ENCODE results near the gene ADAMTS17. TPM values are rescaled to one million over a fixed set of nuclear protein-coding genes. Genes with fewer than 3 reads are reported as not detected.

The ADAMTS17 gene
- polyA plus RNA-seq, 1 donor, result 4.0 TPM

- DNase-seq (ENCODE audit: low read depth), result no peak
Observed at GRCh38 chr15:100278596-100279380, 63.0 kb downstream of the ADAMTS17 start.

GRCh38 chr15:100277087-100277855, 64.5 kb downstream of the ADAMTS17 start:
- DNase-seq (ENCODE audit: low read depth), result no peak

GRCh38 chr15:100276506-100276905, 65.3 kb downstream of the ADAMTS17 start:
- DNase-seq (ENCODE audit: low read depth), result no peak

GRCh38 chr15:100275641-100276040, 66.1 kb downstream of the ADAMTS17 start:
- DNase-seq (ENCODE audit: low read depth), result no peak

- no peak for DNase-seq (ENCODE audit: low read depth)
Observed at GRCh38 chr15:100269831-100270230, 71.9 kb downstream of the ADAMTS17 start.

GRCh38 chr15:100266166-100266565, 75.6 kb downstream of the ADAMTS17 start:
- DNase-seq (ENCODE audit: low read depth), result no peak

GRCh38 chr15:100265641-100266035, 76.1 kb downstream of the ADAMTS17 start:
- DNase-seq (ENCODE audit: low read depth), result no peak

- no peak for DNase-seq (ENCODE audit: low read depth)
Observed at GRCh38 chr15:100264994-100265640, 76.7 kb downstream of the ADAMTS17 start.

GRCh38 chr15:100263721-100264455, 77.9 kb downstream of the ADAMTS17 start:
- no peak for DNase-seq (ENCODE audit: low read depth)

GRCh38 chr15:100263031-100263430, 78.7 kb downstream of the ADAMTS17 start:
- DNase-seq (ENCODE audit: low read depth), result no peak

- no peak for DNase-seq (ENCODE audit: low read depth)
Observed at GRCh38 chr15:100261302-100262240, 80.2 kb downstream of the ADAMTS17 start.

GRCh38 chr15:100259266-100259665, 82.5 kb downstream of the ADAMTS17 start:
- DNase-seq (ENCODE audit: low read depth), result no peak

- no peak for DNase-seq (ENCODE audit: low read depth)
Observed at GRCh38 chr15:100256970-100257650, 84.7 kb downstream of the ADAMTS17 start.

GRCh38 chr15:100256101-100256969, 85.4 kb downstream of the ADAMTS17 start:
- DNase-seq (ENCODE audit: low read depth), result no peak

GRCh38 chr15:100255644-100256043, 86.1 kb downstream of the ADAMTS17 start:
- DNase-seq (ENCODE audit: low read depth), result no peak

GRCh38 chr15:100254691-100255090, 87.1 kb downstream of the ADAMTS17 start:
- no peak for DNase-seq (ENCODE audit: low read depth)

- DNase-seq (ENCODE audit: low read depth), result peak; percentile 51
Observed at GRCh38 chr15:100254285-100254684, 87.5 kb downstream of the ADAMTS17 start.

GRCh38 chr15:100253640-100254039, 88.1 kb downstream of the ADAMTS17 start:
- no peak for DNase-seq (ENCODE audit: low read depth)

Measured in forelimb muscle (tissue), 1 donor.